Activated naive CD8-positive, alpha-beta T cell treated with anti-CD3 and anti-CD28 coated beads, Interleukin-2, amount 10 ng/mL, durations not matched to agents 7 days and 5 days (primary cell): Measurements from ENCODE around the gene TUSC2. TPM values are rescaled to one million over a fixed set of nuclear protein-coding genes. Genes with fewer than 3 reads are reported as not detected.

Source experiments
- ATAC-seq: fragments of 150-1000 bp; cut with Tn5 transposase; one replicate; pipeline ENCODE4 v1.10.0; 2021; ENCODE audit warnings: low read depth, moderate library complexity
- POLR2A ChIA-PET: fragments of 350-600 bp; sonication (Branson Sonifier 250); formaldehyde crosslinking; loops from one replicate; lab custom pipeline; 2021; ENCODE audit warnings: antibody characterized with exemption; lab: Charles Lee
- DNase-seq: peaks from one replicate; pipeline ENCODE4 v3.0.0; 2021
- H3K27ac Mint-ChIP-seq: one replicate; pipeline ENCODE4 v1.8.0; 2022; ENCODE audit warnings: mild to moderate bottlenecking, mixed read lengths
- H3K27me3 Mint-ChIP-seq: one replicate; pipeline ENCODE4 v1.8.0; 2022; ENCODE audit warnings: mild to moderate bottlenecking, moderate library complexity, mixed read lengths
- H3K36me3 Mint-ChIP-seq: one replicate; pipeline ENCODE4 v1.8.0; 2021; ENCODE audit warnings: mild to moderate bottlenecking, mixed read lengths
- H3K4me1 Mint-ChIP-seq: one replicate; pipeline ENCODE4 v1.8.0; 2021; ENCODE audit warnings: mixed read lengths
- H3K4me3 Mint-ChIP-seq: one replicate; pipeline ENCODE4 v1.8.0; 2022; ENCODE audit warnings: mild to moderate bottlenecking, moderate library complexity, mixed read lengths
- H3K9me3 Mint-ChIP-seq: one replicate; pipeline ENCODE4 v1.8.0; 2021; ENCODE audit warnings: mixed read lengths
- total RNA-seq, 2 experiments: library from RNA; stranded (reverse); gene quantifications; one replicate each; pipeline ENCODE4 v1.2.3, GENCODE V29; 2021

The TUSC2 gene
- total RNA-seq, 2 experiments from 2014 or later = 20.2 to 20.8 TPM

- peaks cover 14% of the 10 kb centered on the region for H3K36me3 Mint-ChIP-seq
- peak within 1 kb of the TSS; percentile 90 for H3K4me3 Mint-ChIP-seq
- H3K27me3 Mint-ChIP-seq = no peaks in the 10 kb centered on the region
- peak within 1 kb of the TSS; percentile 93 for H3K27ac Mint-ChIP-seq
- POLR2A ChIA-PET = interaction anchor here (0.6 to 7.0 kb wide), 19 partner anchors 9 to 260 kb away, joined by 3 to 110 read pairs (median 8); partner anchors contain the start of genes C3orf18, CISH, HEMK1 and HYAL3
- peaks cover 46% of the 10 kb centered on the region for H3K4me1 Mint-ChIP-seq
- H3K9me3 Mint-ChIP-seq = no peaks in the 10 kb centered on the region
- DNase-seq (peak; percentile 99), ATAC-seq (peak; percentile 90)
Observed at GRCh38 chr3:50350527-50351322, 22.7 kb upstream of the TUSC2 start, which contains the start of the genes CYB561D2 and NPRL2. Gene CYB561D2 (plus strand): TSS chr3:50350862. CDS start chr3:50351434, 572 bp downstream. Gene NPRL2 (minus strand): TSS chr3:50350775. CDS start chr3:50350652, 123 bp downstream.

- ATAC-seq (no peak), DNase-seq (no peak)
- peak overlapping the region; percentile 90 for H3K4me3 Mint-ChIP-seq
- H3K27ac Mint-ChIP-seq = peak overlapping the region; percentile 93
- no peaks in the 10 kb centered on the region for H3K9me3 Mint-ChIP-seq
- H3K36me3 Mint-ChIP-seq = peaks cover 14% of the 10 kb centered on the region
- POLR2A ChIA-PET = interaction anchor here (0.6 to 7.0 kb wide), 19 partner anchors 9 to 261 kb away, joined by 3 to 110 read pairs (median 8); partner anchors contain the start of genes C3orf18, CISH, HEMK1 and HYAL3
- H3K27me3 Mint-ChIP-seq = no peaks in the 10 kb centered on the region
- peaks cover 48% of the 10 kb centered on the region for H3K4me1 Mint-ChIP-seq
Observed at GRCh38 chr3:50350213-50350526, 22.1 kb upstream of the TUSC2 start.

- POLR2A ChIA-PET = interaction anchor here (0.5 to 5.6 kb wide), 5 partner anchors 10 to 1153 kb away, joined by 3 to 110 read pairs (median 5); partner anchors contain the start of genes CISH, DCAF1 and TUSC2
- ATAC-seq (peak; percentile 5), DNase-seq (peak; percentile 77)
- Mint-ChIP-seq H3K27me3 (no peaks in the 10 kb centered on the region), H3K9me3 (no peaks in the 10 kb centered on the region), H3K36me3 (peaks cover 10% of the 10 kb centered on the region), H3K4me1 (peaks cover 49% of the 10 kb centered on the region), H3K4me3 (peak overlapping the region; percentile 16), H3K27ac (peak overlapping the region; percentile 42)
Observed at GRCh38 chr3:50347187-50347813, 19.3 kb upstream of the TUSC2 start.

- peak within 1 kb of the TSS; percentile 84 for H3K4me3 Mint-ChIP-seq
- peak; percentile 10 for ATAC-seq
- peaks cover 10% of the 10 kb centered on the region for H3K36me3 Mint-ChIP-seq
- H3K9me3 Mint-ChIP-seq = no peaks in the 10 kb centered on the region
- H3K4me1 Mint-ChIP-seq = peaks cover 47% of the 10 kb centered on the region
- no peaks in the 10 kb centered on the region for H3K27me3 Mint-ChIP-seq
- peak within 1 kb of the TSS; percentile 79 for H3K27ac Mint-ChIP-seq
- POLR2A ChIA-PET = interaction anchor here (0.5 to 1.4 kb wide), 5 partner anchors 9 to 266 kb away, joined by 3 to 5 read pairs (median 3); partner anchors contain the start of genes CISH, HEMK1 and TUSC2
- peak; percentile 90 for DNase-seq
Observed at GRCh38 chr3:50345586-50346234, 17.7 kb upstream of the TUSC2 start, which contains the start of gene ZMYND10. Gene ZMYND10 (minus strand): TSS chr3:50345732. CDS start chr3:50345579, 153 bp downstream.

- H3K27me3 Mint-ChIP-seq = no peaks in the 10 kb centered on the region
- H3K36me3 Mint-ChIP-seq = peaks cover 12% of the 10 kb centered on the region
- H3K27ac Mint-ChIP-seq = peak overlapping the region; percentile 65
- H3K4me3 Mint-ChIP-seq = peak overlapping the region; percentile 84
- peaks cover 41% of the 10 kb centered on the region for H3K4me1 Mint-ChIP-seq
- DNase-seq = no peak
- no peaks in the 10 kb centered on the region for H3K9me3 Mint-ChIP-seq
- POLR2A ChIA-PET = interaction anchor here (0.5 to 2.1 kb wide), 6 partner anchors 9 to 267 kb away, joined by 3 to 7 read pairs (median 4); partner anchors contain the start of genes CISH, HEMK1 and TUSC2
- no peak for ATAC-seq
Observed at GRCh38 chr3:50345008-50345407, 17.0 kb upstream of the TUSC2 start.

GRCh38 chr3:50342813-50343633, 15.0 kb upstream of the TUSC2 start:
- POLR2A ChIA-PET = interaction anchor here (1.4 to 10.5 kb wide), 5 partner anchors 9 to 266 kb away, joined by 4 to 439 read pairs (median 82); partner anchors contain the start of genes C3orf18, CISH, CYB561D2 and HEMK1
- Mint-ChIP-seq H3K27me3 (no peaks in the 10 kb centered on the region), H3K4me1 (peaks cover 35% of the 10 kb centered on the region), H3K36me3 (peaks cover 24% of the 10 kb centered on the region), H3K9me3 (no peaks in the 10 kb centered on the region), H3K27ac (peak overlapping the region; percentile 99), H3K4me3 (no peak overlapping the region)
- ATAC-seq = no peak
- DNase-seq = no peak

- Mint-ChIP-seq H3K4me3 (peak overlapping the region; percentile 99), H3K36me3 (peaks cover 27% of the 10 kb centered on the region), H3K4me1 (peaks cover 29% of the 10 kb centered on the region), H3K27me3 (no peaks in the 10 kb centered on the region), H3K27ac (peak overlapping the region; percentile 99), H3K9me3 (no peaks in the 10 kb centered on the region)
- POLR2A ChIA-PET = interaction anchor here (1.4 to 10.5 kb wide), 8 partner anchors 10 to 267 kb away, joined by 3 to 439 read pairs (median 46); partner anchors contain the start of genes C3orf18, CISH, CYB561D2 and HEMK1
- no peak for DNase-seq
- no peak for ATAC-seq
Observed at GRCh38 chr3:50341996-50342650, 14.1 kb upstream of the TUSC2 start.

- H3K4me1 Mint-ChIP-seq = peaks cover 29% of the 10 kb centered on the region
- POLR2A ChIA-PET = interaction anchor here (0.8 to 10.5 kb wide), 15 partner anchors 11 to 268 kb away, joined by 3 to 439 read pairs (median 6); partner anchors contain the start of genes C3orf18, CISH, CYB561D2 and HEMK1
- ATAC-seq (no peak), DNase-seq (peak; percentile 69)
- no peaks in the 10 kb centered on the region for H3K27me3 Mint-ChIP-seq
- H3K36me3 Mint-ChIP-seq = peaks cover 29% of the 10 kb centered on the region
- H3K27ac Mint-ChIP-seq = peak overlapping the region; percentile 99
- H3K4me3 Mint-ChIP-seq = peak overlapping the region; percentile 99
- H3K9me3 Mint-ChIP-seq = no peaks in the 10 kb centered on the region
Observed at GRCh38 chr3:50341537-50341936, 13.5 kb upstream of the TUSC2 start.

GRCh38 chr3:50340448-50341329, 12.7 kb upstream of the TUSC2 start, which contains the start of gene RASSF1:
Gene RASSF1 (minus strand): TSS chr3:50340836. CDS start chr3:50340805, 31 bp downstream.
- H3K36me3 Mint-ChIP-seq = peaks cover 37% of the 10 kb centered on the region
- POLR2A ChIA-PET = interaction anchor here (0.7 to 10.5 kb wide), 24 partner anchors 11 to 1045 kb away, joined by 3 to 439 read pairs (median 4); partner anchors contain the start of genes C3orf18, CISH, CYB561D2 and HEMK1
- ATAC-seq (peak; percentile 57), DNase-seq (peak; percentile 92)
- no peaks in the 10 kb centered on the region for H3K9me3 Mint-ChIP-seq
- no peaks in the 10 kb centered on the region for H3K27me3 Mint-ChIP-seq
- H3K4me3 Mint-ChIP-seq = peak within 1 kb of the TSS; percentile 99
- H3K27ac Mint-ChIP-seq = peak within 1 kb of the TSS; percentile 99
- H3K4me1 Mint-ChIP-seq = peaks cover 30% of the 10 kb centered on the region

GRCh38 chr3:50340147-50340447, 12.1 kb upstream of the TUSC2 start:
- H3K4me3 Mint-ChIP-seq = peak overlapping the region; percentile 99
- POLR2A ChIA-PET = interaction anchor here (0.8 to 10.5 kb wide), 17 partner anchors 11 to 1045 kb away, joined by 3 to 439 read pairs (median 5); partner anchors contain the start of genes C3orf18, CISH, CYB561D2 and HEMK1
- H3K4me1 Mint-ChIP-seq = peaks cover 32% of the 10 kb centered on the region
- H3K9me3 Mint-ChIP-seq = no peaks in the 10 kb centered on the region
- peaks cover 43% of the 10 kb centered on the region for H3K36me3 Mint-ChIP-seq
- ATAC-seq (no peak), DNase-seq (no peak)
- H3K27ac Mint-ChIP-seq = peak overlapping the region; percentile 99
- no peaks in the 10 kb centered on the region for H3K27me3 Mint-ChIP-seq
